Stimulated activated CD4-positive, alpha-beta T cell treated with anti-CD3 and anti-CD28 coated beads, Interleukin-15, amount 100 ng/mL, for 48 hours (primary cell): Measurements from ENCODE around the gene TCN1.
A peak's percentile ranks its signal among the peaks of the same experiment; 100 is the strongest.

ENCODE experiments used
- DNase-seq, 2 donors: peaks; one replicate each; pipeline ENCODE4 v3.0.0-alpha.2; 2020; ENCODE audit warnings: low read depth in 2 of 2

The TCN1 gene

GRCh38 chr11:59810189-59810910 lies 55.9 kb downstream of the TCN1 start, which contains the start of gene MRPL16:
TSS of gene MRPL16 (minus strand) at chr11:59810778. CDS start at chr11:59810658, 120 bp downstream.
- peak; percentile 84 to 88 for DNase-seq

- DNase-seq: no peak
Observed at GRCh38 chr11:59807047-59807610, 59.2 kb downstream of the TCN1 start.

DNA sequence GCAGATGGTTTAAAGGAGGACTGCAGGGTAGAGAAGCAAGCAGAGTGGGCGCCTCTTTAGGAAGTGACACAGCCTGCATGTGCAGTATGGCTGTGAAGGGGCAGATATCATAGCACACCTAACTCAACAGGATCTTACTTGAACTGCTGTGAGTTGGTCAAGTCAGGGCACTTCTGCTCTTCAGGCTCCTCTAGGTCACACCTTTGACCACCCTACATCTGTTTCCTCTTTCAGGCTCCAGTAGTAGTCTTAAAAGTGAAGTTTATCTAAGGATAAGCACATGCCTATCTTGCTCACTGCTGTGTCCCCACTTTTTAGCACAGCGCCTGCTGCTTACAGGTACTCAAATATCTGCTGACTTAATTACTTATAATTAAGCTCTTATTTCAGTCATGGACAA lies 62.2 kb downstream of the TCN1 start:
- DNase-seq: no peak
